ACHN (cell line): ENCODE results near the gene SEMA7A.
A peak's percentile ranks its signal among the peaks of the same experiment; 100 is the strongest.
"Not testable (repeated sequence)": the region's sequence is repeated elsewhere in the genome, so short reads cannot be mapped to it uniquely, and the experiment has no call there.

Experiments
- DNase-seq: peaks from one replicate; pipeline ENCODE4 v3.0.0-alpha.2; 2015
- in situ Hi-C: cut with HindIII; loops from 2 replicates; pipeline ENCODE4 v1.10.0; 2017; ENCODE audit warnings: low sequenced_read_pairs, low pct_ligation_motif_present, low pct_unique_long_range_greater_than_20kb

SEMA7A gene

DNA sequence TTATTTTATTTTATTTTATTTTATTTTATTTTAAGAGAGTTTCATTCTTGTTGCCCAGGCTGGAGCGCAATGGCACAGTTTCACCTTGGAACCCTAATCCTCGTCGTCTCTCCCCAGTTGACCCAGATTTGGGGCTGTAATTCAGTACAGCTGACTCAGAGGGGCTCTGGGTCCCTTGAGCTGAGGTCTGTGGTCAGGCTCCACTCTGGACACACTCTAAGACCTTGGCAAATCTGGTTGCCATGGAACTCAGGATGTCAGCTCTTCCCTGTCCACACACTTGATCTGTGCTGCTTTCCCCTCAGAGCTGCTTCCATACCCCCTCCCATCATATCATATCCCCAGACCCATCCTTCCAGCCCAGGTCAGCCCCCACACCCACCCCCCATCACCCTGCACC is 65.6 kb downstream of the SEMA7A start:
- in situ Hi-C loops = no loop called here
- DNase-seq = no peak

DNA sequence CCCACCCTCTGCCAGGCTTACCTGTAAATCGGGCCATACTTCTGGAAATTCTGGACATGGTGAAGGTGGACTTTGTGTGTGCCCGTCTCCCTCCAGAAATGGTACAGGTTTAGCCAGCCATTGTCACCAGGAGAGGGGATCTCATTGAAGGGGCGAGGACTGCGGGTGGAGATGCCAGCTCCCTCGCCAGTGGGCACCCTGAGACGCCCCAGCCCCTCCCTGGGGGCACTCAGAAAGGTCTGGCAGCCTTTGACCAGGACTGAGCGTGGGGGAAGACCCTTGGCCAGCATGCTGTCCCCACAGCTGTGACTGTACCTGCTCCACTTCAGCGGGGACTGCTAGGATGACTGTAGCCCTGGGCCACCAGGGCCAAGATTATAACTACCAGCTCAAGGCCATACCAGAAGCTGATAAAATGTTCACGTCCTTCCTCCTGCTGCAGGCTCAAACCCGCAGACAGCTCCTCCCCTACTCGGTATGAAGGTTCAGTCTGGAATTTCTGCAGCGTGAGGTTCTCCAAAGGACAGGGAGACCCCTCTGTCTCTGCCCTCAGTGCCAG is 66.4 kb downstream of the SEMA7A start, which contains the start of gene CYP11A1:
TSS of gene CYP11A1 (minus strand) at position 351 of the 559 bp plus-strand sequence. CDS start at position 290, 61 bp downstream.
- in situ Hi-C loops = no loop called here
- DNase-seq = no peak

DNA sequence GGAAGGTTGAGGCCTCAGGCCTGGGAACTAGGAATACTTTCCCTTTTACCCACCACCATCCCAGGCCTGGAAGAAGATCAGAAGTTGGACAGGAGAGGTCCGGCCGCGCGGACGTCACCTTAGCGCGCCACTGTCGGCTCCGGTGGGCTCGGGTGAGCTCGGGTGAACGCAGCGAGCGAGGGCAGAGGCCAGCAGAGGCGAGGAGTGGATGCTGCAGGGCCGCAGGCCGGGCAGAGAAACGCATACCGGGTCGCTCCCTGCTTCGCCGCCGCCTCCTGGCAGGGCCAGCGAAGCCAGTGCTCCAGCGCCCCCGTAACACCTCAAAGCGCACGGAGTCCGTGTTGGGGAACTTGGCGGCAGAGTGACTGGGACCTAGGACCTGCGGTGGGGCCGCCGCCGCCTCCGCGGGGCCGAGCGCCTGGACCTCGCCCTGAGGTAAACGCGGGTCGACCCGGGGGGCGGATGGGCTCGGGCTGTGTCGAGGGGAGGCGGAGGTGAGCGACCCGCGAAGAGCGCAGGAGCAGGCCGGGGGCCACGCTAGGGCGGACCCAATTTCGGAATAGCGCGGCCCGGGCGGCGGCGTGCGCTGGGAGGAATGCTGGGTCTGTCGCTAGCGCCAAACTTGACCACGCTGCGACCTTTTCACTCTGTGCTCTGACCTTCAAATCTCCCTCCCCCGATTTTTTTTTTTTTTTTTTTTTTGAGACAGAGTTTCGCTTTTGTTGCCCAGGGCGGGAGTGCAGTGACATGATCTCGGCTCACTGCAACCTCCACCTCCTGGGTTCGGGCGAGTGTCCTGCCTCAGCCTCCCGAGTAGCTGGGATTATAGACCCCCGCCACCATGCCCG is 67.9 kb downstream of the SEMA7A start:
- in situ Hi-C loops = no loop called here
- peak; percentile 73 for DNase-seq

DNA sequence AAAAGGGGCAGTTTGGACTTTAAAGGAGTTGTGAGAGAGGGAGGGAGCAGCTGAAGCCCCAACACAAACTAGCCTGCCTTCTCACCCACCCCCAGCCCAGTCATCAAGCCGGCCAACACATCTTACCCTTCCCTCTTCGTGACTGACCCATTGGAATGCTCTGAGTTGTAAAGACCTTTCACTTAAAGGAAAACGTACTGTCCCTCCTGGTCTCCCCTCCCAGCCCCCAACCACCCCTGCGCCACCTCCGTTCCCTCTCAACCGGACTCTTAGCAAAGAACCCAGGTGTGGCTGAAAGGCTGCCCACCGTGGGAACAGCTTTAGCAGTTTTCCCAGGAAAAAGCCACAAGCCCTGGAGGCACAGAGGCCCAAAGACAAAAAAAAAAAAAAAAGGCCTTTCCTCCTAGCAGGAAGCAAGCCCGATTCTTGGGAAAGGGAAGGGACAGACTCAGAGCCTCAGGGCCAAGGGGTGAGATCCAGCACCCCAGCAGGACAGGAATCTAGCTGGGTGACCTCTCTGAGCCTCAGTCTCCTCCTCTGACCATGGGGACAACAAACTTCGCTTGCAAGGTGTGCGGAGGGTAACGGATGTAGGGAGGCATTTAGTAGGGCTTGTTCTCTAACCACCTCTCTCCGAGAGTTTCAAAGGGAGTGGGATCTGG is 68.7 kb downstream of the SEMA7A start:
- in situ Hi-C loops = no loop called here
- DNase-seq = no peak

DNA sequence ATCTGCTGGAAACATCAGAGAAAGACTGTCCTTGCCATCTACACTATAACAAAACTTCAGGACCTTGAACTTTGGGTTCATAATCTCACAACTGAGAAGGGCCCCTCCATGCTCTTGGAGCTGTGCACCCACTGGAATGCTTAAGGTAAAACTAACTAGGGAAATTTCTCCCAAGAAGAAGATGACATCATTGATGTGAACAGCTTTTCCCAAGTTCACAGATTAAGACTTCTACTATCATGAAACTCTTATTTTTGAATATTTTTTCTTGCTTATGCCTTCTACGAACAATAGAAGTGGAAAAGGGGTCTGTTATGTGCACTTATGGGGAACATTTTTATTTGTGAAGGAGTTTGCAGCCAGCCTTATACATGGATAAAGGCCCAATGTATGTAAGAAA is 71.3 kb downstream of the SEMA7A start:
- DNase-seq = no peak
- in situ Hi-C loops = no loop called here

DNA sequence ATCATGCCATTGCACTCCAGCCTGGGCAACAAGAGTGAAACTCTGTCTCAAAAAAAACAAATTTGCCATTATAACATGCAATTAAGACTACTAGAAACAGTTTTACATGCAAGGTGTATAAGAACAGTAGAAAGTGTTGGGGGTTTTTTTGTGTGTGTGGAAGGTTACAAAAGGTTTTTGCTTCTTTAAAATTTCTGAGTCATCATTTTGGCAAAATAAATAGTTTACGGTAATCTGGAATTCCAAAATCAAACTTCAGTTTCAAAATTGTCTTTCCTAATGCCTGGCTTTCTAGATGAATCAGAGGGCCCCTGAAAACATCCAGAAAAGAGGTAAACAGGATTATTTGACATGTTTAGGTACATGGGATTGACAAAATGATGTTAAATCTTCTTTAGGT is 72.9 kb downstream of the SEMA7A start:
- in situ Hi-C loops = not testable (repeated sequence)

DNA sequence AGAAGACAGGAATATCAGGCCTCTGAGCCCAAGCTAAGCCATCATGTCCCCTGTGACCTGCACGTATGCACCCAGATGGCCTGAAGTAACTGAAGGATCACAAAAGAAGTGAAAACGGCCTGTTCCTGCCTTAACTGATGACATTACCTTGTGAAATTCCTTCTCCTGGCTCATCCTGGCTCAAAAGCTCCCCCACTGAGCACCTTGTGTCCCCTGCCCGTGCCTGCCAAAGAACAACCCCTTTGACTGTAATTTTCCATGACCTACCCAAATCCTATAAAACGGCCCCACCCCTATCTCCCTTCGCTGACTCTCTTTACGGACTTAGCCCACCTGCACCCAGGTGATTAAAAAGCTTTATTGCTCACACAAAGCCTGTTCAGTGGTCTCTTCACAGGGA is 74.4 kb downstream of the SEMA7A start:
- DNase-seq, in situ Hi-C loops: not testable (repeated sequence)

More for the DNA sequence above, 72.9 kb downstream of the SEMA7A start:
- DNase-seq = not testable (repeated sequence)
